GM12873 (cell line): Measurements from ENCODE around the gene KRT73.

Experiments
- CTCF ChIP-seq: IDR thresholded peaks from 2 replicates; pipeline ENCODE4 v1.5.1; 2012; ENCODE audit warnings: low read depth, mild to moderate bottlenecking, moderate library complexity, low read length, control low read depth; ENCODE audit not compliant: insufficient read depth; ENCODE audit errors: missing control alignments

Gene KRT73

GRCh38 chr12:52605542-52605941 lies 12.8 kb downstream of the KRT73 start:
- TF ChIP-seq CTCF, result no peak

GRCh38 chr12:52604859-52605258 lies 13.5 kb downstream of the KRT73 start:
- TF ChIP-seq CTCF, result no peak

GRCh38 chr12:52603314-52603713 lies 15.0 kb downstream of the KRT73 start:
- TF ChIP-seq CTCF, result no peak

GRCh38 chr12:52602552-52602951 lies 15.8 kb downstream of the KRT73 start:
- no peak for TF ChIP-seq CTCF

- TF ChIP-seq CTCF, result no peak
These were observed 16.7 kb downstream of the KRT73 start for GRCh38 chr12:52601671-52602070.

GRCh38 chr12:52600941-52601481 lies 17.3 kb downstream of the KRT73 start, which contains the start of gene KRT72:
TSS of gene KRT72 (minus strand) at chr12:52601463. CDS start at chr12:52601452, 11 bp downstream.
- no peak for TF ChIP-seq CTCF

- no peak for TF ChIP-seq CTCF
These were observed 17.9 kb downstream of the KRT73 start for GRCh38 chr12:52600475-52600874.
